ENCODE measurements around the gene NECTIN4.
"Not testable (repeated sequence)": the region's sequence is repeated elsewhere in the genome, so short reads cannot be mapped to it uniquely, and the experiment has no call there.

Gene NECTIN4

GRCh38 chr1:161031874-161032273 is 57.5 kb downstream of the NECTIN4 start:
- H3K4me3 ChIP-seq (ENCODE audit: insufficient read depth, low read depth, low read length, poor library complexity, severe bottlenecking) = no peak overlapping the region
- no peaks in the 10 kb centered on the region for H3K4me1 ChIP-seq (ENCODE audit: control insufficient read depth, insufficient read depth, low read length, poor library complexity, severe bottlenecking)
- no peak overlapping the region for H3K27ac ChIP-seq (ENCODE audit: insufficient read depth, low read length, poor library complexity, severe bottlenecking)
- no peaks in the 10 kb centered on the region for H3K36me3 ChIP-seq (ENCODE audit: control insufficient read depth, insufficient read depth, low read length)
- no peaks in the 10 kb centered on the region for H3K9me3 ChIP-seq (ENCODE audit: control insufficient read depth, low read length)
- H3K27me3 ChIP-seq (replicated peaks; ENCODE audit: control insufficient read depth, insufficient read depth, low read length, poor library complexity, severe bottlenecking) = no peaks in the 10 kb centered on the region
- no peak for DNase-seq

GRCh38 chr1:161029466-161029865 is 59.9 kb downstream of the NECTIN4 start:
- H3K27me3 ChIP-seq (replicated peaks; ENCODE audit: control insufficient read depth, insufficient read depth, low read length, poor library complexity, severe bottlenecking); H3K36me3 ChIP-seq (ENCODE audit: control insufficient read depth, insufficient read depth, low read length); DNase-seq; H3K4me1 ChIP-seq (ENCODE audit: control insufficient read depth, insufficient read depth, low read length, poor library complexity, severe bottlenecking); H3K4me3 ChIP-seq (ENCODE audit: insufficient read depth, low read depth, low read length, poor library complexity, severe bottlenecking); H3K9me3 ChIP-seq (ENCODE audit: control insufficient read depth, low read length); H3K27ac ChIP-seq (ENCODE audit: insufficient read depth, low read length, poor library complexity, severe bottlenecking): not testable (repeated sequence)

- H3K4me1 ChIP-seq (ENCODE audit: control insufficient read depth, insufficient read depth, low read length, poor library complexity, severe bottlenecking); H3K27me3 ChIP-seq (replicated peaks; ENCODE audit: control insufficient read depth, insufficient read depth, low read length, poor library complexity, severe bottlenecking); H3K36me3 ChIP-seq (ENCODE audit: control insufficient read depth, insufficient read depth, low read length); H3K4me3 ChIP-seq (ENCODE audit: insufficient read depth, low read depth, low read length, poor library complexity, severe bottlenecking); DNase-seq; H3K27ac ChIP-seq (ENCODE audit: insufficient read depth, low read length, poor library complexity, severe bottlenecking); H3K9me3 ChIP-seq (ENCODE audit: control insufficient read depth, low read length): not testable (repeated sequence)
These were observed 62.4 kb downstream of the NECTIN4 start for GRCh38 chr1:161026954-161027353.

GRCh38 chr1:161022432-161022831 is 66.9 kb downstream of the NECTIN4 start:
- H3K9me3 ChIP-seq (ENCODE audit: control insufficient read depth, low read length); DNase-seq; H3K4me3 ChIP-seq (ENCODE audit: insufficient read depth, low read depth, low read length, poor library complexity, severe bottlenecking); H3K27me3 ChIP-seq (replicated peaks; ENCODE audit: control insufficient read depth, insufficient read depth, low read length, poor library complexity, severe bottlenecking); H3K27ac ChIP-seq (ENCODE audit: insufficient read depth, low read length, poor library complexity, severe bottlenecking); H3K36me3 ChIP-seq (ENCODE audit: control insufficient read depth, insufficient read depth, low read length): not testable (repeated sequence)
- H3K4me1 ChIP-seq (ENCODE audit: control insufficient read depth, insufficient read depth, low read length, poor library complexity, severe bottlenecking) = peaks cover 18% of the 10 kb centered on the region

GRCh38 chr1:161021970-161022353 is 67.4 kb downstream of the NECTIN4 start:
- Histone ChIP-seq H3K4me3 (ENCODE audit: insufficient read depth, low read depth, low read length, poor library complexity, severe bottlenecking) (no peak overlapping the region), H3K27ac (ENCODE audit: insufficient read depth, low read length, poor library complexity, severe bottlenecking) (peak overlapping the region; percentile 62)
- DNase-seq = no peak

GRCh38 chr1:161021165-161021969 is 68.0 kb downstream of the NECTIN4 start:
- H3K9me3 ChIP-seq (ENCODE audit: control insufficient read depth, low read length) = no peaks in the 10 kb centered on the region
- H3K27me3 ChIP-seq (replicated peaks; ENCODE audit: control insufficient read depth, insufficient read depth, low read length, poor library complexity, severe bottlenecking) = no peaks in the 10 kb centered on the region
- no peaks in the 10 kb centered on the region for H3K36me3 ChIP-seq (ENCODE audit: control insufficient read depth, insufficient read depth, low read length)
- peak; percentile 88 to 92 (median 90) for DNase-seq
- peak overlapping the region; percentile 69 for H3K4me3 ChIP-seq (ENCODE audit: insufficient read depth, low read depth, low read length, poor library complexity, severe bottlenecking)
- peaks cover 18% of the 10 kb centered on the region for H3K4me1 ChIP-seq (ENCODE audit: control insufficient read depth, insufficient read depth, low read length, poor library complexity, severe bottlenecking)
- H3K27ac ChIP-seq (ENCODE audit: insufficient read depth, low read length, poor library complexity, severe bottlenecking) = peak overlapping the region; percentile 62

More at GRCh38 chr1:161021970-161022353, 67.4 kb downstream of the NECTIN4 start:
- Histone ChIP-seq H3K36me3 (ENCODE audit: control insufficient read depth, insufficient read depth, low read length) (no peaks in the 10 kb centered on the region), H3K4me1 (ENCODE audit: control insufficient read depth, insufficient read depth, low read length, poor library complexity, severe bottlenecking) (peaks cover 18% of the 10 kb centered on the region), H3K9me3 (ENCODE audit: control insufficient read depth, low read length) (no peaks in the 10 kb centered on the region), H3K27me3 (replicated peaks; ENCODE audit: control insufficient read depth, insufficient read depth, low read length, poor library complexity, severe bottlenecking) (no peaks in the 10 kb centered on the region)

Measured in effector memory CD4-positive, alpha-beta T cell (primary cell).